Measurements from ENCODE around the gene PLPPR3. TPM values are rescaled to one million over a fixed set of nuclear protein-coding genes. Genes with fewer than 3 reads are reported as not detected.

Gene PLPPR3
- total RNA-seq, 1 experiment from 2014 or later = 63.7 TPM

DNA sequence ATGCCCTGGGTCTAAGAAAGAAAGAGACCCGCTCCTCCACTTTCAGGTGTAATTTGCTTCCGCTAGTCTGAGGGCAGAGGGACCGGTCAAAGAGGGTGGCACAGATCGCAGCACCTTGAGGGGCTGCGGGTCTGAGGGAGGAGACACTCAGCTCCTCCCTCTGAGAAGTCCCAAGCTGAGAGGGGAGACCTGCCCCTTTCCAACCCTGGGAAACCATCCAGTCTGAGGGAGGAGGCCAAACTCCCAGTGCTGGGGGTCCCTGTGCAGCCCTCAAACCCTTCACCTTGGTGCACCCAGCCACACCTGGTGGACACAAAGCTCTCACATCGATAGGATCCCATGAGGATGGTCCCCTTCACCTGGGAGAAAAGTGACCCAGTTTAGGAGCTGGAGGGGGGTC, 57.9 kb downstream of the PLPPR3 start:
- BruUV-seq (replicated peaks) = no TSS peak
- POLR2A ChIA-PET = no interaction called here
- TF ChIP-seq, protein P1, sequence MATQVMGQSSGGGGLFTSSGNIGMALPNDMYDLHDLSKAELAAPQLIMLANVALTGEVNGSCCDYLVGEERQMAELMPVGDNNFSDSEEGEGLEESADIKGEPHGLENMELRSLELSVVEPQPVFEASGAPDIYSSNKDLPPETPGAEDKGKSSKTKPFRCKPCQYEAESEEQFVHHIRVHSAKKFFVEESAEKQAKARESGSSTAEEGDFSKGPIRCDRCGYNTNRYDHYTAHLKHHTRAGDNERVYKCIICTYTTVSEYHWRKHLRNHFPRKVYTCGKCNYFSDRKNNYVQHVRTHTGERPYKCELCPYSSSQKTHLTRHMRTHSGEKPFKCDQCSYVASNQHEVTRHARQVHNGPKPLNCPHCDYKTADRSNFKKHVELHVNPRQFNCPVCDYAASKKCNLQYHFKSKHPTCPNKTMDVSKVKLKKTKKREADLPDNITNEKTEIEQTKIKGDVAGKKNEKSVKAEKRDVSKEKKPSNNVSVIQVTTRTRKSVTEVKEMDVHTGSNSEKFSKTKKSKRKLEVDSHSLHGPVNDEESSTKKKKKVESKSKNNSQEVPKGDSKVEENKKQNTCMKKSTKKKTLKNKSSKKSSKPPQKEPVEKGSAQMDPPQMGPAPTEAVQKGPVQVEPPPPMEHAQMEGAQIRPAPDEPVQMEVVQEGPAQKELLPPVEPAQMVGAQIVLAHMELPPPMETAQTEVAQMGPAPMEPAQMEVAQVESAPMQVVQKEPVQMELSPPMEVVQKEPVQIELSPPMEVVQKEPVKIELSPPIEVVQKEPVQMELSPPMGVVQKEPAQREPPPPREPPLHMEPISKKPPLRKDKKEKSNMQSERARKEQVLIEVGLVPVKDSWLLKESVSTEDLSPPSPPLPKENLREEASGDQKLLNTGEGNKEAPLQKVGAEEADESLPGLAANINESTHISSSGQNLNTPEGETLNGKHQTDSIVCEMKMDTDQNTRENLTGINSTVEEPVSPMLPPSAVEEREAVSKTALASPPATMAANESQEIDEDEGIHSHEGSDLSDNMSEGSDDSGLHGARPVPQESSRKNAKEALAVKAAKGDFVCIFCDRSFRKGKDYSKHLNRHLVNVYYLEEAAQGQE (IDR thresholded peaks at IDR 0.05; ENCODE audit: insufficient read depth in 1 of 2, low read depth in 2 of 2, low read length in 1 of 2) = no peak
- no peak for TF ChIP-seq TCF7L2 (IDR thresholded peaks at IDR 0.05; ENCODE audit: low read depth, low read length)
- TF ChIP-seq, protein P2, sequence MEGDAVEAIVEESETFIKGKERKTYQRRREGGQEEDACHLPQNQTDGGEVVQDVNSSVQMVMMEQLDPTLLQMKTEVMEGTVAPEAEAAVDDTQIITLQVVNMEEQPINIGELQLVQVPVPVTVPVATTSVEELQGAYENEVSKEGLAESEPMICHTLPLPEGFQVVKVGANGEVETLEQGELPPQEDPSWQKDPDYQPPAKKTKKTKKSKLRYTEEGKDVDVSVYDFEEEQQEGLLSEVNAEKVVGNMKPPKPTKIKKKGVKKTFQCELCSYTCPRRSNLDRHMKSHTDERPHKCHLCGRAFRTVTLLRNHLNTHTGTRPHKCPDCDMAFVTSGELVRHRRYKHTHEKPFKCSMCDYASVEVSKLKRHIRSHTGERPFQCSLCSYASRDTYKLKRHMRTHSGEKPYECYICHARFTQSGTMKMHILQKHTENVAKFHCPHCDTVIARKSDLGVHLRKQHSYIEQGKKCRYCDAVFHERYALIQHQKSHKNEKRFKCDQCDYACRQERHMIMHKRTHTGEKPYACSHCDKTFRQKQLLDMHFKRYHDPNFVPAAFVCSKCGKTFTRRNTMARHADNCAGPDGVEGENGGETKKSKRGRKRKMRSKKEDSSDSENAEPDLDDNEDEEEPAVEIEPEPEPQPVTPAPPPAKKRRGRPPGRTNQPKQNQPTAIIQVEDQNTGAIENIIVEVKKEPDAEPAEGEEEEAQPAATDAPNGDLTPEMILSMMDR (IDR thresholded peaks at IDR 0.05) = no peak
- TF ChIP-seq SIN3A (IDR thresholded peaks at IDR 0.05; ENCODE audit: borderline replicate concordance, insufficient read depth, low read depth, low read length) = no peak
- no peak for TF ChIP-seq POLR2AphosphoS5 (IDR thresholded peaks at IDR 0.05; ENCODE audit: low read depth, low read length)
- Histone ChIP-seq H3K9me3 (ENCODE audit: control insufficient read depth, insufficient read depth, low read depth, low read length) (no peaks in the 10 kb centered on the region), H3K27me3 (ENCODE audit: control insufficient read depth, insufficient read depth, low read length) (no peaks in the 10 kb centered on the region), H3K36me3 (ENCODE audit: control insufficient read depth, insufficient read depth, low read length) (no peaks in the 10 kb centered on the region), H3K4me1 (ENCODE audit: control insufficient read depth, insufficient read depth, low read length) (no peaks in the 10 kb centered on the region), H3K27ac (ENCODE audit: low read length) (no peak overlapping the region), H3K4me3 (ENCODE audit: low read depth in 2 of 2, low read length in 2 of 2) (no peak overlapping the region)
- intact Hi-C loops (cut with micrococcal nuclease; ENCODE audit: unreplicated experiment) (no loop called here), in situ Hi-C loops (cut with HindIII; ENCODE audit: low pct_unique_long_range_greater_than_20kb, low sequenced_read_pairs) (no loop called here)
- DNase-seq (ENCODE audit: low read depth, low spot score) (no peak), ATAC-seq (no peak)
- CTCF ChIA-PET = no interaction called here

DNA sequence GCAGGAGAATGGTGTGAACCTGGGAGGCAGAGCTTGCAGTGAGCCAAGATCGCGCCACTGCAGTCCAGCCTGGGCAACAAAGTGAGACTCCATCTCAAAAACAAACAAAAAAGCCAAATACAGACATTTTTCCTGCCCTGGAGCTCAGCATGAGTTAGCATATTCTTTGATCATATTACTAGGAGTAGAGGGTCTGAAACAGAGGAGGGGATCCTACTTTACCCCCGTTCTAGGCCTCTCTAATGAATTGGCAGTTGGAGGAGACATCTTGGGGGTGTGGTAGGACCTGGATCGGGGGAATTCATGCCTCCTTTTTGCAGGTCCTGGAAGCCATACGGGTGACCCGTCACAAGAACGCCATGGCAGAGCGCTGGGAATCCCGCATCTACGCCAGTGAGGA, 58.6 kb downstream of the PLPPR3 start:
- H3K36me3 ChIP-seq (ENCODE audit: control insufficient read depth, insufficient read depth, low read length) = no peaks in the 10 kb centered on the region
- H3K9me3 ChIP-seq (ENCODE audit: control insufficient read depth, insufficient read depth, low read depth, low read length) = no peaks in the 10 kb centered on the region
- intact Hi-C loops (cut with micrococcal nuclease; ENCODE audit: unreplicated experiment) (no loop called here), in situ Hi-C loops (cut with HindIII; ENCODE audit: low pct_unique_long_range_greater_than_20kb, low sequenced_read_pairs) (no loop called here)
- no TSS peak for BruUV-seq (replicated peaks)
- no peak for TF ChIP-seq SIN3A (IDR thresholded peaks at IDR 0.05; ENCODE audit: borderline replicate concordance, insufficient read depth, low read depth, low read length)
- TF ChIP-seq POLR2AphosphoS5 (IDR thresholded peaks at IDR 0.05; ENCODE audit: low read depth, low read length) = no peak
- no peak for TF ChIP-seq TCF7L2 (IDR thresholded peaks at IDR 0.05; ENCODE audit: low read depth, low read length)
- TF ChIP-seq, protein P1 (IDR thresholded peaks at IDR 0.05; ENCODE audit: insufficient read depth in 1 of 2, low read depth in 2 of 2, low read length in 1 of 2) = no peak
- TF ChIP-seq, protein P2 (IDR thresholded peaks at IDR 0.05) = no peak
- ATAC-seq = no peak
- no peak for DNase-seq (ENCODE audit: low read depth, low spot score)
- no peaks in the 10 kb centered on the region for H3K27me3 ChIP-seq (ENCODE audit: control insufficient read depth, insufficient read depth, low read length)
- H3K27ac ChIP-seq (ENCODE audit: low read length) = no peak overlapping the region
- ChIA-PET POLR2A (no interaction called here), CTCF (interaction anchor here (0.6 kb wide), 1 partner anchor 26 kb away, joined by 3 read pairs; no protein-coding TSS in a partner anchor)
- no peak overlapping the region for H3K4me3 ChIP-seq (ENCODE audit: low read depth in 2 of 2, low read length in 2 of 2)
- no peaks in the 10 kb centered on the region for H3K4me1 ChIP-seq (ENCODE audit: control insufficient read depth, insufficient read depth, low read length)

Small RNAs within 50 kb of the gene (microRNA-seq; reads per million reads assigned to microRNA genes)
- gene MIR3187 (ENCODE audit: unreplicated experiment) (27.6 reads per million, percentile 42 among the genes with 10 or more reads in this experiment), gene MIR4745 (ENCODE audit: unreplicated experiment) (8.9 reads per million, percentile 27 among the genes with 10 or more reads in this experiment)

Other genes starting within 250 kb of the PLPPR3 start
- gene BSG, start 249.4 kb downstream of the PLPPR3 start, total RNA-seq (2021; ENCODE audit: unreplicated experiment) = 653 TPM
- 15.1 TPM for gene HCN2, start 232.1 kb downstream of the PLPPR3 start, total RNA-seq (2021; ENCODE audit: unreplicated experiment)
- gene POLRMT, start 188.4 kb downstream of the PLPPR3 start, total RNA-seq (2021; ENCODE audit: unreplicated experiment) = 56.0 TPM
- 0.72 TPM for gene FGF22, start 182.1 kb downstream of the PLPPR3 start, total RNA-seq (2021; ENCODE audit: unreplicated experiment)
- gene RNF126, start 158.7 kb downstream of the PLPPR3 start, total RNA-seq (2021; ENCODE audit: unreplicated experiment) = 61.2 TPM
- gene FSTL3, start 145.6 kb downstream of the PLPPR3 start, total RNA-seq (2021; ENCODE audit: unreplicated experiment) = 32.5 TPM
- not detected for gene PRSS57, start 126.5 kb downstream of the PLPPR3 start, total RNA-seq (2021; ENCODE audit: unreplicated experiment)
- 14.4 TPM for gene PALM, start 113.0 kb downstream of the PLPPR3 start, total RNA-seq (2021; ENCODE audit: unreplicated experiment)
- gene MISP, start 70.8 kb downstream of the PLPPR3 start, total RNA-seq (2021; ENCODE audit: unreplicated experiment) = 5.8 TPM
- 515 TPM for gene PTBP1, start 24.5 kb downstream of the PLPPR3 start, total RNA-seq (2021; ENCODE audit: unreplicated experiment)
- gene AZU1, start 5.9 kb upstream of the PLPPR3 start, total RNA-seq (2021; ENCODE audit: unreplicated experiment) = 5.8 TPM
- 1.5 TPM for gene PRTN3, start 19.0 kb upstream of the PLPPR3 start, total RNA-seq (2021; ENCODE audit: unreplicated experiment)
- 0.57 TPM for gene ELANE, start 30.3 kb upstream of the PLPPR3 start, total RNA-seq (2021; ENCODE audit: unreplicated experiment)
- 9.9 TPM for gene CFD, start 37.7 kb upstream of the PLPPR3 start, total RNA-seq (2021; ENCODE audit: unreplicated experiment)
- 39.5 TPM for gene MED16, start 71.2 kb upstream of the PLPPR3 start, total RNA-seq (2021; ENCODE audit: unreplicated experiment)
- not detected for gene RNU6-9, start 71.5 kb upstream of the PLPPR3 start, total RNA-seq (2021; ENCODE audit: unreplicated experiment)
- gene R3HDM4, start 91.3 kb upstream of the PLPPR3 start, total RNA-seq (2021; ENCODE audit: unreplicated experiment) = 43.5 TPM
- gene KISS1R, start 95.4 kb upstream of the PLPPR3 start, total RNA-seq (2021; ENCODE audit: unreplicated experiment) = 0.92 TPM
- 28.9 TPM for gene ARID3A, start 104.1 kb upstream of the PLPPR3 start, total RNA-seq (2021; ENCODE audit: unreplicated experiment)
- gene WDR18, start 162.4 kb upstream of the PLPPR3 start, total RNA-seq (2021; ENCODE audit: unreplicated experiment) = 44.0 TPM
- 4.6 TPM for gene GRIN3B, start 178.5 kb upstream of the PLPPR3 start, total RNA-seq (2021; ENCODE audit: unreplicated experiment)
- gene TMEM259, start 199.2 kb upstream of the PLPPR3 start, total RNA-seq (2021; ENCODE audit: unreplicated experiment) = 193 TPM
- not detected for gene RNU6-2, start 199.6 kb upstream of the PLPPR3 start, total RNA-seq (2021; ENCODE audit: unreplicated experiment)
- 203 TPM for gene CNN2, start 204.7 kb upstream of the PLPPR3 start, total RNA-seq (2021; ENCODE audit: unreplicated experiment)
- gene ABCA7, start 218.2 kb upstream of the PLPPR3 start, total RNA-seq (2021; ENCODE audit: unreplicated experiment) = 47.5 TPM
- gene ARHGAP45, start 245.2 kb upstream of the PLPPR3 start, total RNA-seq (2021; ENCODE audit: unreplicated experiment) = 27.8 TPM